ENCODE data around the gene MIPEP. TPM values are rescaled to one million over a fixed set of nuclear protein-coding genes. Genes with fewer than 3 reads are reported as not detected.

The MIPEP gene
- total and polyA plus RNA-seq, 10 of the 15 experiments (the other 5 are each of a cell fraction or from before 2014, with no cell fraction given) = 15.6 to 56.2 (median 29.8) TPM

GRCh38 chr13:23710366-23710765, 178.8 kb downstream of the MIPEP start:
- 82% methylated on average over 1 of the region's 1 CpG for WGBS (ENCODE audit: insufficient coverage, insufficient replicate concordance, low lambda C conversion rate, missing lambda C conversion rate)
- ChIA-PET RAD21 (ENCODE audit: unreplicated experiment) (no interaction called here), SMC1A (ENCODE audit: uncharacterized antibody, unreplicated experiment) (no interaction called here), CTCF (interaction anchor here (1.4 to 1.6 kb wide), 2 partner anchors 24 to 179 kb away, joined by 3 read pairs; no protein-coding TSS in a partner anchor), POLR2A (no interaction called here)
- no TSS peak for BruUV-seq (replicated peaks)
- no peak for FAIRE-seq
- no peak overlapping the region; the same call in 1 of the 2 replicates for H3K27ac ChIP-seq (ENCODE audit: control insufficient read depth, insufficient read depth)
- no peaks in the 10 kb centered on the region for H3K79me2 ChIP-seq (ENCODE audit: control insufficient read depth, insufficient read depth, low read length)
- H3K36me3 ChIP-seq (ENCODE audit: control insufficient read depth in 2 of 2, insufficient read depth in 2 of 2, low read length in 1 of 2) = no peaks in the 10 kb centered on the region
- TF ChIP-seq TCF3 (IDR thresholded peaks at IDR 0.05; ENCODE audit: borderline replicate concordance, insufficient read depth, low read depth, low read length) (no peak), ETV6 (conservative IDR thresholded peaks at IDR 0.05 in 1 of 2, IDR thresholded peaks at IDR 0.05 in 1 of 2; ENCODE audit: borderline replicate concordance in 1 of 2, low read depth in 1 of 2) (no peak), GABPA (IDR thresholded peaks at IDR 0.05; ENCODE audit: low read depth) (no peak), USF1 (IDR thresholded peaks at IDR 0.05; ENCODE audit: borderline replicate concordance, extremely low read length, insufficient read depth, low read depth, low read length) (no peak)
- DNase-seq (ENCODE audit: low read depth, low spot score) = no peak
- no peaks in the 10 kb centered on the region for H3K27me3 ChIP-seq (replicated peaks in 1 of 2; ENCODE audit: control insufficient read depth in 2 of 2, insufficient read depth in 2 of 2, low read length in 1 of 2)
- in situ Hi-C loops (cut with MboI) = no loop called here
- H4K20me1 ChIP-seq (ENCODE audit: control insufficient read depth, insufficient read depth) = no peaks in the 10 kb centered on the region
- H3K4me3 ChIP-seq = no peak overlapping the region
- peaks cover 5% of the 10 kb centered on the region; the same call in 2 of the 3 replicates for H3K9me3 ChIP-seq (replicated peaks; ENCODE audit: control insufficient read depth, insufficient read depth, low read length)
- no peak for ATAC-seq
- intact Hi-C loops (cut with micrococcal nuclease; ENCODE audit: unreplicated experiment) = loop anchor here (5.0 kb wide), 1 partner anchor 67 kb away; no protein-coding TSS in a partner anchor
- no peak overlapping the region for H3K9ac ChIP-seq (ENCODE audit: control insufficient read depth, insufficient read depth, low read length)
- peak overlapping the region; percentile 19 for H2AFZ ChIP-seq (ENCODE audit: control insufficient read depth, low read depth, low read length)
- no peak overlapping the region for H3K4me2 ChIP-seq (ENCODE audit: control insufficient read depth, insufficient read depth)
- peaks cover 12% of the 10 kb centered on the region for H3K4me1 ChIP-seq (ENCODE audit: control insufficient read depth, insufficient read depth, low read length)

DNA sequence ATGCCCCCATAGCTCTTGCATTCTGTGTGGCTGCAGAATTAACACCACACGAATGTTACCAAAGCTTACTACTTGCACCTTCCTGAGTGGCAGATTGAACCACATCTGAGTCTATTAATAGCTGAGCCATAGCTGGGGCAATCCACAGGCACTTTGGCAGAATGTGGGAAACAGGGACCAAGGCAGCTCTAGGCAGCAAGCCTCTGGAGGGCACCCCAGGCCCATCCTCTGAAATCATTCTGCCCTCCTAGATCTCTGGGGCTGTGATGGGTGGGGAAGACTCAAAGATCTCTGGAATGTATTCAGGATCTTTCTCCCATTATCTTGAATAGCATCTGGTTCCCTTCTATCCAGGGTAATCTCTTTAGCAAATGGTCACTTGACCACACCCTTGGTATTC, 179.7 kb downstream of the MIPEP start:
- WGBS (ENCODE audit: insufficient coverage, insufficient replicate concordance, low lambda C conversion rate, missing lambda C conversion rate) = 64% methylated on average over 1 of the region's 1 CpG
- TF ChIP-seq CTCF (IDR thresholded peaks at IDR 0.05 in 2 of 3, conservative IDR thresholded peaks at IDR 0.05 in 1 of 3; ENCODE audit: control insufficient read depth in 2 of 3, extremely low read depth in 1 of 3, insufficient read depth in 1 of 3, low read depth in 3 of 3, low read length in 3 of 3) = peak; percentile 21 to 39 (median 24); a peak in 4 of 6 replicates
- TF ChIP-seq ZBTB33 (IDR thresholded peaks at IDR 0.05) = no peak
- TF ChIP-seq, protein P1, sequence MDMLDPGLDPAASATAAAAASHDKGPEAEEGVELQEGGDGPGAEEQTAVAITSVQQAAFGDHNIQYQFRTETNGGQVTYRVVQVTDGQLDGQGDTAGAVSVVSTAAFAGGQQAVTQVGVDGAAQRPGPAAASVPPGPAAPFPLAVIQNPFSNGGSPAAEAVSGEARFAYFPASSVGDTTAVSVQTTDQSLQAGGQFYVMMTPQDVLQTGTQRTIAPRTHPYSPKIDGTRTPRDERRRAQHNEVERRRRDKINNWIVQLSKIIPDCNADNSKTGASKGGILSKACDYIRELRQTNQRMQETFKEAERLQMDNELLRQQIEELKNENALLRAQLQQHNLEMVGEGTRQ (IDR thresholded peaks at IDR 0.05; ENCODE audit: borderline replicate concordance, low read depth, low read length) = no peak
- TF ChIP-seq SMC3 (IDR thresholded peaks at IDR 0.05; ENCODE audit: borderline replicate concordance, low read length) = peak; percentile 36; the same call in 1 of the 2 replicates
- peak; percentile 61 for TF ChIP-seq RAD21 (IDR thresholded peaks at IDR 0.05; ENCODE audit: insufficient read depth, low read depth, low read length)
- Histone ChIP-seq H3K4me3 (no peak overlapping the region), H3K9ac (ENCODE audit: control insufficient read depth, insufficient read depth, low read length) (no peak overlapping the region), H4K20me1 (ENCODE audit: control insufficient read depth, insufficient read depth) (no peaks in the 10 kb centered on the region), H3K4me1 (ENCODE audit: control insufficient read depth, insufficient read depth, low read length) (peaks cover 12% of the 10 kb centered on the region), H2AFZ (ENCODE audit: control insufficient read depth, low read depth, low read length) (no peak overlapping the region), H3K27me3 (replicated peaks in 1 of 2; ENCODE audit: control insufficient read depth in 2 of 2, insufficient read depth in 2 of 2, low read length in 1 of 2) (no peaks in the 10 kb centered on the region; a peak in 1 of 4 replicates), H3K79me2 (ENCODE audit: control insufficient read depth, insufficient read depth, low read length) (no peaks in the 10 kb centered on the region), H3K27ac (ENCODE audit: control insufficient read depth, insufficient read depth) (no peak overlapping the region), H3K36me3 (ENCODE audit: control insufficient read depth in 2 of 2, insufficient read depth in 2 of 2, low read length in 1 of 2) (no peaks in the 10 kb centered on the region), H3K9me3 (replicated peaks; ENCODE audit: control insufficient read depth, insufficient read depth, low read length) (peaks cover 2% of the 10 kb centered on the region; the same call in 2 of the 3 replicates), H3K4me2 (ENCODE audit: control insufficient read depth, insufficient read depth) (no peak overlapping the region)
- ChIA-PET SMC1A (ENCODE audit: uncharacterized antibody, unreplicated experiment) (interaction anchor here (1.2 to 2.0 kb wide), 7 partner anchors 17 to 242 kb away, joined by 3 to 5 read pairs (median 4); no protein-coding TSS in a partner anchor), CTCF (interaction anchor here (0.8 to 3.0 kb wide), 5 partner anchors 163 to 242 kb away, joined by 3 to 12 read pairs (median 4); no protein-coding TSS in a partner anchor), POLR2A (no interaction called here), RAD21 (ENCODE audit: unreplicated experiment) (no interaction called here)
- in situ Hi-C loops (cut with MboI) (no loop called here), intact Hi-C loops (cut with micrococcal nuclease; ENCODE audit: unreplicated experiment) (loop anchor here (2.0 kb wide), 1 partner anchor 243 kb away; no protein-coding TSS in a partner anchor)
- no peak for FAIRE-seq
- no peak for DNase-seq (ENCODE audit: low read depth, low spot score)
- peak; percentile 55 for ATAC-seq
- BruUV-seq (replicated peaks) = no TSS peak

All from GM12878 (cell line).